GM23248 (cell line): ENCODE measurements around the gene NPTN.

ENCODE experiments used
- EZH2 ChIP-seq: fragments of 200-600 bp; sonication (generic); IDR thresholded peaks from 2 replicates; pipeline ENCODE4 v1.6.1; 2018; ENCODE audit warnings: antibody characterized with exemption, mild to moderate bottlenecking; ENCODE audit not compliant: insufficient read depth, poor library complexity, severe bottlenecking
- EZH2phosphoT487 ChIP-seq: fragments of 200-600 bp; sonication (generic); IDR thresholded peaks from 2 replicates; pipeline ENCODE4 v1.6.1; 2018; ENCODE audit warnings: antibody characterized with exemption, moderate library complexity, mild to moderate bottlenecking, low read depth; ENCODE audit not compliant: insufficient read depth

DNA sequence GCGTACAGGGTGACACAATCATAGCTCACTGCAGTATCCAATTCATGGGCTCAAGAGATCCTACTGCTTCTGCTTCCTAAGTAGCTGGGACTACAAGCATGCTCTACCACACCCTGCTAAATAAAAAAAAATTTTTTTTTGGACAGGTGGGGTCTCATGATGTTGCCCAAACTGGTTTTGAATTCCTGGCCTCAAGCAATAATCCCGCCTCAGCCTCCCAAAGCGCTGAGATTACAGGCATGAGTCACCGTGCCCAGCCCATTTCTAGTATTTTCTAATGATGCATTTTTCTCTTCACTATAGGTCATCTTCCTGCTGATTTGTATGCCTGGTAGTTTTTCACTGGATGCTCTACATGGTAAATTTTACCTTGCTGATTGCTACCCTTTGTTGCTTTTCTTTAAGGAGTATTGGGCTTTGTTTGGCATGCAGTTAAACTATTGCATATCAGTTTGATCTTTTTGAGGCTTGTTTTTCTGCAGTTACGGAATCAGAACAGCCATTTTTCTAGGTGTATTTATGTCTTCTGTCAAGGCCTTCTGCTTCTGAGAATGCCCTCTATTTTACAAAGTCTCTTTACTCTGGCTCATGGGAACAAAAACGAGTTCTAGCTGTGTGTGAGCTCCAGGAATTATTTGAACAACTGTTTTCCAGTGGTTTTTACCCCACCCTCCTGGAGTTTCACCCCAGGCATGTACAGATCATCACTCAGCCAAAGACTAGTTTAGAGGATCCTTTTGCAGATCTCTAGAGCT lies 14.2 kb upstream of the NPTN start:
- no peak for TF ChIP-seq EZH2
- TF ChIP-seq EZH2phosphoT487 = no peak
